Neuron (in vitro differentiated cells): ENCODE data around the gene MICAL1.
A peak's percentile ranks its signal among the peaks of the same experiment; 100 is the strongest.

Experiments used
- H2AFZ ChIP-seq: one replicate; pipeline ENCODE4 v1.6.1; 2013; ENCODE audit warnings: low read depth, mild to moderate bottlenecking, inconsistent platforms, low read length, moderate library complexity
- H3K27me3 ChIP-seq: one replicate; pipeline ENCODE4 v1.6.1; 2013; ENCODE audit warnings: low read length; ENCODE audit not compliant: insufficient read depth
- H3K36me3 ChIP-seq: one replicate; pipeline ENCODE4 v1.6.1; 2013; ENCODE audit warnings: low read length; ENCODE audit not compliant: insufficient read depth
- H3K4me1 ChIP-seq: one replicate; pipeline ENCODE4 v1.6.1; 2013; ENCODE audit warnings: low read length; ENCODE audit not compliant: insufficient read depth
- H3K4me3 ChIP-seq: 2 replicates; pipeline ENCODE4 v1.5.1; 2013; ENCODE audit warnings: mild to moderate bottlenecking, low read length, moderate library complexity
- H3K9me3 ChIP-seq: one replicate; pipeline ENCODE4 v1.6.1; 2013; ENCODE audit warnings: low read length

MICAL1 gene

DNA sequence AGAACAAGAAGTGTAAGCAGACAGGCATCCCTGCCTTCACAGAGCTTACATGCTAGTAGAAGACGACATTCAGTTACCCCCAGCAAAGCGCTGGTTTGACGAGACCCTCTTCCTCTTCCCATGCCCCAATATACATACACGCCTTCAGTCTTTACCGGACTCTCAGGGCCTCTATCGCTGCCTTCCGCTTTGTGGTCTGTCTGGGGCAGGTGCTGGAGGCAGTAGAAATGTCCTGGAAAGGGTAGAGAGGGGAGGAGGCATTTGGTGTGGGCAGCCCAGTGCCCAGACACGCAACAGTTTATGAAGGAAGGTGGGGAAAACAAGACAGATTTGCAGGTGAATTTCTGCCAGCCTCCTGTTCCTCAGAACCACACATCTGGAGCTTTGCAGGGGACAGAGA, 9.0 kb downstream of the MICAL1 start:
- no peak overlapping the region for H3K4me3 ChIP-seq
- H3K4me1 ChIP-seq, result peaks cover 6% of the 10 kb centered on the region
- H2AFZ ChIP-seq, result no peak overlapping the region
- peaks cover 34% of the 10 kb centered on the region for H3K36me3 ChIP-seq
- H3K27me3 ChIP-seq, result no peaks in the 10 kb centered on the region
- no peaks in the 10 kb centered on the region for H3K9me3 ChIP-seq

DNA sequence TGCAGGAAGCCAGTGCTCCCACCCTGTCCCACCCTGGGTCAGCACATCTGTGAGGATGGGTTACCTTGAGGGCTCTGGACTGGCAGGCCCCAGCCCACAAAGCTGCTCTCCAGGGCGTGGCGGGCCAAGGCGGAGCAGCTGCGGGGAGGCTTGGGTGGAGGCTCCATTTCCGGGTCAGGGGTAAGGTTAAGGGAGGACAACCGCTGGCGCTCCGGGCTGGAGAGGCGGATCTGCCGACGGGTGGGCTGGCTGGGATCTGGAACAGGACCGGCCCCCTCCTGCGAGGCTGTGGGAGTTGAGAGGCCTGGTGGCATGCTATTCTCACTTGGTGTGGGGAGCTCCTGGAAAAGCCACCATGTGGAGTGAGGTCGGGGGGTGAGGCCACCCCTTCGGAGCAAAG, 9.5 kb downstream of the MICAL1 start:
- H3K9me3 ChIP-seq, result no peaks in the 10 kb centered on the region
- H2AFZ ChIP-seq, result no peak overlapping the region
- H3K4me1 ChIP-seq, result peaks cover 10% of the 10 kb centered on the region
- H3K27me3 ChIP-seq, result no peaks in the 10 kb centered on the region
- peaks cover 34% of the 10 kb centered on the region for H3K36me3 ChIP-seq
- no peak overlapping the region for H3K4me3 ChIP-seq

DNA sequence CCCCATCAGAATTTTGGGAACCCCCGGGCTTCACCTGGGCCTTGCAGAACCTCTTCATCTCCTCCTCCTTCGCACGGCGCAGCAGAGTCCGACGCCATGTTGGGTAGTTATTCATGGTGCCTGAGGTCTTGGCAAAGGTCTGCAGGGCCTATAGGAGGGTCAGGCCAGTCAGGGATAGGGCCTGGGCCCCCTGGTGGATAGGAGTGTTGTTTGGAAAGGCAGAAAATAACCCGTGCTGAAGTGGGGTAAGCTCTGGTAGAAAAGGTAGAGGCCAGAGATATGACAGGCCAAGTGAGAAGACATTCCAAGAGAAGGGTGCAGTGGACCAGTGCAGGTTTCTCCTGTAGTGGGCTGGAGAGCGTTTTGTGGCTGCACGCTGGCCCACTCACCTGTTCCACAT, 10.2 kb downstream of the MICAL1 start:
- no peaks in the 10 kb centered on the region for H3K27me3 ChIP-seq
- no peak overlapping the region for H3K4me3 ChIP-seq
- no peak overlapping the region for H2AFZ ChIP-seq
- no peaks in the 10 kb centered on the region for H3K9me3 ChIP-seq
- peaks cover 31% of the 10 kb centered on the region for H3K36me3 ChIP-seq
- H3K4me1 ChIP-seq, result peaks cover 10% of the 10 kb centered on the region

DNA sequence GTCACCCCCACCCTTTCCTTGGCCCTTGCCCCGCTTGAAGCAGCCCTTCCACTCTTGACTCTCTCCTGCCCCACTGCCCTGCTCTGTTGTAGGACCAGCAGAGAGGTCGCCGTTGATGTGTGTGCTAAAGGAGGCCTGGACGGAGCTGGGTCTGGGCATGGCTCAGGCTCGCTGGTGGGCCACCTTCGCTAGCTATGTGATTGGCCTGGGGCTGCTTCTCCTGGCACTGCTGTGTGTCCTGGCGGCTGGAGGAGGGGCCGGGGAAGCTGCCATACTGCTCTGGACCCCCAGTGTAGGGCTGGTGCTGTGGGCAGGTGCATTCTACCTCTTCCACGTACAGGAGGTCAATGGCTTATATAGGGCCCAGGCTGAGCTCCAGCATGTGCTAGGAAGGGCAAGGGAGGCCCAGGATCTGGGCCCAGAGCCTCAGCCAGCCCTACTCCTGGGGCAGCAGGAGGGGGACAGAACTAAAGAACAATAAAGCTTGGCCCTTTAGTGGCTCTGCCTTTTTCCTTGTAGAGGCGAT, 12.1 kb downstream of the MICAL1 start:
- Histone ChIP-seq H3K27me3 (no peaks in the 10 kb centered on the region), H3K9me3 (no peaks in the 10 kb centered on the region), H3K4me1 (peaks cover 10% of the 10 kb centered on the region), H3K4me3 (no peak overlapping the region), H3K36me3 (peaks cover 31% of the 10 kb centered on the region), H2AFZ (no peak overlapping the region)

DNA sequence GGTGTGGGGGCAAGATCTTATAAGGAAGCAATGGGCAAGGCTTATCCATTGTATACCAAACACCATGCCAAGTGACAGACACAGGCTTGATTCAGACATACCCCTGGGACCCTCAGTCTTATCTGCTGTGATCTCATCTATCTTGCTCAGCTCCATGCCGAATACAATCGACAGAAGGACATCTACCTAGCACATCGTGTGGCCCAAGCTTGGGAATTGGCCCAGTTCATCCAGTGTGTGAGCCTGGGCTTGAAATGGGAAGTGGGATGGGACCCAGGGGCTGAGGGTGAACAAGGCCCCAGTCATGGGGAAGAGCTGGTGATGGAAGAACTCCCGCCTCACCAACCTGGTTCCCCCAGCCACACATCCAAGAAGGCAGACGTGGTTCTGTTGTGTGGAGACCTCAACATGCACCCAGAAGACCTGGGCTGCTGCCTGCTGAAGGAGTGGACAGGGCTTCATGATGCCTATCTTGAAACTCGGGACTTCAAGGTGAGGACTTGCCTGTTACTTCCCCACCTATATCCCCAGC, 13.1 kb downstream of the MICAL1 start:
- Histone ChIP-seq H3K27me3 (no peaks in the 10 kb centered on the region), H3K36me3 (peaks cover 31% of the 10 kb centered on the region)

DNA sequence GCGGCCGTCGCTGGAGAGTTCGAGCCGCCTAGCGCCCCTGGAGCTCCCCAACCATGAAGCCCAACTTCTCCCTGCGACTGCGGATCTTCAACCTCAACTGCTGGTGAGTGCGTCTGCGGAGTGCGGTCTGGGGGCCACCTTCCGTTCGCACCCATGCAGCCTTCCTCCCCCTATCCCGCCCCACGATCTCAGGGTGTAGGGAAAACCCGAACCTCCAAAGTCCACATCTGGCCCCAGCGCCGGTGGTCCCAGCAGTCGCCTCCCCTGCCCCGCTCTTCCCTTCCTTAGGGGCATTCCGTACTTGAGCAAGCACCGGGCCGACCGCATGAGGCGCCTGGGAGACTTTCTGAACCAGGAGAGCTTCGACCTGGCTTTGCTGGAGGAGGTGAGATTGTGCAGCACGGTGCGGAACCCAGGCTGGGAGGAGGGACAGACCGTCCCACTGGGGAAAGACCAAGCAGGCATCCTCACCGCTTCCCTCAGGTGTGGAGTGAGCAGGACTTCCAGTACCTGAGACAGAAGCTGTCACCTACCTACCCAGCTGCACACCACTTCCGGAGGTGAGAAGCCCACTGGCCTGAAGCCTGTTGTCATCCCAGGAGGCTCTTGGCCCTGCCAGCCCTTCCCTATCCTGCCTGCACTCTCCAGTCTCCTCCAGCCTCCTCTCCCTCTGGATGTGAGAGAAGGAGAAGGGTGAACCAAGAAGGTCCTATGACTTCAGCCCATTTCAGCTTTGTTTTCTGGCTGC, 14.3 kb downstream of the MICAL1 start:
- H3K4me1 ChIP-seq, result peaks cover 10% of the 10 kb centered on the region
- peak overlapping the region; percentile 97 for H2AFZ ChIP-seq
- H3K27me3 ChIP-seq, result no peaks in the 10 kb centered on the region
- peaks cover 24% of the 10 kb centered on the region for H3K36me3 ChIP-seq
- H3K9me3 ChIP-seq, result no peaks in the 10 kb centered on the region
- peak overlapping the region; percentile 96 for H3K4me3 ChIP-seq

More for the DNA sequence above, 13.1 kb downstream of the MICAL1 start:
- Histone ChIP-seq H3K4me1 (peaks cover 10% of the 10 kb centered on the region), H2AFZ (no peak overlapping the region), H3K9me3 (no peaks in the 10 kb centered on the region), H3K4me3 (no peak overlapping the region)

DNA sequence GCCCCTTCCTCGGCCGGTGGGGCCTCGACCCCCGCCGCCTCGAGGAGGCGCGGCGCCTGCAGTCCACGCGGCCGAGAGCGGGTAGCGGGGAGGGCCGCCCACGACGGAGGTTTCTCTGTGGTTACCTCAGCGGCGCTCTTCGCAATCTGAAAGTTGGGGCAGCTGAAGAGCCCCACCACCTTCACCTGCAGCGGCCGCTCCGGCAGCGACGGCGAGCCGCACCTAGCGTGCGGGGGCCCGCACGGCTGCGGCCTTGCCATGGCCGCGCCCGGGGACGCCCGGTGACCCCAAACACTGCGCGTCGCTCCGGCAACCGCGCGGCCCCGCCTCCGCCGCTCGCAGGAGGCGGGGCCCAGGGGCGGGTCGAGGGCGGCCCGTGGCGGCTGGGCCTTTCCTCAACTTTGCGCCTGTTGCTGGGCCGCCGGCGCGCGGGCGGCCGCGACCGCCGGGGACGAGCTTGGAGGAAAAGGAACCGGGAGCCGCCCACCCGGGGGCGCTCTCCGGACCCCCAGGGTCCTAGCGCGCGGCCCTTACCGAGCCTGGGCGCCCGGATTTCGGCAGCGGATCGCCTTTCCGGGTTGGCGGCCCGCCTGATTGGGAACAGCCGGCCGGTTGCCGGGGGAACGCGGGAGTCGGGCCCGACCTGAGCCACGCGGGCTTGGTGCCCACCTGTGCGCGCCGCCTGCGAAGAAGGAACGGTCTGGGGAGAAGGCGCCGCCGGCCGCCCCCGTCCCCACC, 15.1 kb downstream of the MICAL1 start, which contains the start of the genes PPIL6 and SMPD2:
TSS of gene PPIL6 (minus strand) at position 298 of the 738 bp plus-strand sequence. CDS start at position 260, 38 bp downstream.
TSS of gene SMPD2 (plus strand) at position 394 of the 738 bp plus-strand sequence. CDS start 398 bp downstream, outside the sequence.
- H3K4me1 ChIP-seq, result peaks cover 10% of the 10 kb centered on the region
- H3K9me3 ChIP-seq, result no peaks in the 10 kb centered on the region
- H3K36me3 ChIP-seq, result peaks cover 19% of the 10 kb centered on the region
- no peaks in the 10 kb centered on the region for H3K27me3 ChIP-seq
- H3K4me3 ChIP-seq, result peak within 1 kb of the TSS; percentile 96
- H2AFZ ChIP-seq, result peak within 1 kb of the TSS; percentile 97

DNA sequence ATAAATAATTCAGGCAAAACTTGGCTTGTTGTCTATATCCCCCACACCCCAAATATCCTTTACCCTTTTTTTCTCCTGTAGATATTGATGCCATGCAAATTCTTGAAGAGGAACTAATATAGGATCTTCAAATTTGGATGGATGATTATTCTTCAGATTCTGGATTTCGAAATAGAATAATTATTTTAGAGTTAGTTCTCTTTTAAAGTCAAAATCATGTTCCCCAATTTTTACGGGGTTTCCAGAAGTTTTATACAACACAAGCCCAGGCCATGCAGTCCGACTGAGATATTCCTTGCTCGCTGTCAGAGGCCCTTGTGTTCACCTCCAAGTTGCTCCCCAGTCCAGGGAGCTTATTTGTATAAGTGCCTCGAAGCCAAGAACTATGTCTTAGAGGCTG, 19.5 kb downstream of the MICAL1 start:
- H3K4me1 ChIP-seq, result no peaks in the 10 kb centered on the region
- no peak overlapping the region for H2AFZ ChIP-seq
- no peaks in the 10 kb centered on the region for H3K36me3 ChIP-seq
- H3K27me3 ChIP-seq, result no peaks in the 10 kb centered on the region
- H3K9me3 ChIP-seq, result peaks cover 2% of the 10 kb centered on the region
- H3K4me3 ChIP-seq, result no peak overlapping the region

DNA sequence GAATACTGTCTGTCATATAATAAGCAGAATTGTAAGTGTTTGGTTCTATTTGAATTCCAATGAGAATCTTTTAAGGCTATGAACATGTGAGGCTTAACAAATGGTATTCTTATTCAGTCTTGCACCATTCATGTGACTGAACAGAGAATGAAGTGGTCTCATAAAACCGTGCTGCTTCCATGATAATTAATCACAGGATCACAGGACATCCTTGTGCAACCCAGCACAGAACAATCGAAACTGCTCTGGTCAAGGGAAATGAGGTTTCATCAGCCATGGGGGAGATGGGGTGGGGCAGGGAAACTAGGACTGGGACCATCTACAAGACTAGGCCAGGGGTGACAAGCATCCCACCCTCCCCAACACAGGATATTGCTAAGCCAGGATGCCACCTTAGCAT, 21.1 kb downstream of the MICAL1 start:
- H3K4me1 ChIP-seq, result no peaks in the 10 kb centered on the region

DNA sequence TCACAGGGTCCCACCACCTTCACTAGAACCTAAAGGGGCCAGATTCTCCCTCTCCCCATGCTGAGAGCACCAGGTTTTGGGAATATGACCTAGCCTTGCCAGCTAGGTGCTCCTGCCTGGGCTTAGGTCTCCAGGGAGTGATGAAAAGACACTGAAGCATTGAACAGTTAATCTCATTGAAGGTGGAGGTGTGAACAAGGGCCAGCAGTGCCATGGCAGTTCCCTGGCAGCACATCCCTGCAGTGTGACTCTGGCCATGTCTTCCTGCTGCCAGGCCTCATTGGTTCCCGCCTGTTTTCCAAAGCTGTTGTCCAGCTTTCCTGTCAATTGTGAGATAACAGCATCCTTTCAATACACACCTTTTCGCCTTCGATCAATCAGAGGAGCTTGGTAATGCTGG, 26.1 kb downstream of the MICAL1 start:
- no peak overlapping the region for H3K4me3 ChIP-seq
- no peaks in the 10 kb centered on the region for H3K9me3 ChIP-seq
- no peaks in the 10 kb centered on the region for H3K36me3 ChIP-seq
- no peaks in the 10 kb centered on the region for H3K27me3 ChIP-seq
- H2AFZ ChIP-seq, result no peak overlapping the region
- H3K4me1 ChIP-seq, result no peaks in the 10 kb centered on the region

More for the DNA sequence above, 21.1 kb downstream of the MICAL1 start:
- Histone ChIP-seq H3K4me3 (no peak overlapping the region), H3K9me3 (peaks cover 2% of the 10 kb centered on the region), H3K36me3 (no peaks in the 10 kb centered on the region), H2AFZ (no peak overlapping the region), H3K27me3 (no peaks in the 10 kb centered on the region)

DNA sequence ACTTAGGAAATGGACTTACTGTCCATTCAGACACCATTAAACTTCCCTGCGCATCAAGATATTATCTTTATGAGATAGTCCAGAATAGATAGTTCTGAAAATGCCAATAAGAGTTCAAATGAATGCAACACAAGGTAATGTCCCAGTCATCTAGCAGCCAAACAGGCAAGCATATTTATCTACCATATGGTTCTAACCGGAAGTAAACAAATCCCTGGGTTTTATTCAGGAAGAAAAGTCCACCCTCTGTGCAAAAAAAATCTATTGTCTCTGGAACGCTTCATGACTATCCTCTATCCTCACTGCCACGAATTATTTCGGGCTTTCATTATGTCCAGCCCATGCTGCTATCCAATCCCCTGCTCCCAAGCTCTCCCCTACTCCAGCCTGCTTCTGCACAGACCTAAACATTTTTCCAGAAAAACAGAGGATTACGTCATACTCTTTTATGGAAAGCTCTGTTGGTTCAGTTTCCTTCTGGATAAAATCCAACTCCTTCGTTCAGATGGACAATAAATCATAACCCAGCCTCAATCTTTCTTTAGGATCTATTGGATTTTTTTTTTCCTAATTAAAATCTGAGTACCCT, 26.6 kb downstream of the MICAL1 start:
- Histone ChIP-seq H3K36me3 (no peaks in the 10 kb centered on the region), H2AFZ (no peak overlapping the region), H3K9me3 (no peaks in the 10 kb centered on the region), H3K27me3 (no peaks in the 10 kb centered on the region), H3K4me3 (no peak overlapping the region), H3K4me1 (no peaks in the 10 kb centered on the region)

DNA sequence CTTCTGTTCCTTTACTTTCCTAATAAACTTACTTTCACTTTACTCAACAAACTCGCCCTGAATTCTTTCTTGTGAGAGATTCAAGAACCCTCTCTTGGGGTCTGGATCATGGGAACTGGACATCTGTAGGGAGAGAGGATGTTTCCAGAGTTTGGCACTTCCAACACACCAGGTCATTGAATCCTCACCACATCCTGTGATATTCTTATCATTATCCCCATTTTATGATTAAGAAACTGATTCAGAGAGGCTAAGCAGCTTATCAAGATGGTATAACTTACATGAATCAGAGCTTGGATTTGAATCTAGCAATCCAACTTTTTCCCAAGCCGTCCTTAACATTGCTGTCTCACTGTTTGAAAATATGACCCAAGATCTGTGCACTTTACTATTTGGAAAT, 30.6 kb downstream of the MICAL1 start:
- H3K4me3 ChIP-seq, result no peak overlapping the region

DNA sequence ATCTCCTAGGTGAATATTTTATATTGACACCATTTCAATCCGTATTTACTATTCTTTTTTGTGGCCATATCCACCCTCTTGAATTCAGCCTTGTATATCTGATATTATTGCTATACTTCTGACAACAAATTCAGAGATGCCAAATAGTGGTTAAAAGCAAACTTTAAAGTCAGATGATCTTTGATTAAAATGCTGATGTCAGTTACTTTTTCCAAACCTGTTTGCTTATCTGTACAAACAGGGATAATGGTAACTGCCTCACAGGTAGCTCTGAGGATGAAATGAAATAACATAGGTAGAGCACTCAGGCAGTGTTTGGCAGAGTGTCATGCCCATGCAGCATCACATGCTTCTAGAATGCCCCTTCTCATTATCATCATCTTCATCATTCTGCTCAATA, 34.4 kb downstream of the MICAL1 start:
- no peaks in the 10 kb centered on the region for H3K4me1 ChIP-seq
- no peak overlapping the region for H2AFZ ChIP-seq
- no peaks in the 10 kb centered on the region for H3K9me3 ChIP-seq
- H3K27me3 ChIP-seq, result no peaks in the 10 kb centered on the region
- H3K36me3 ChIP-seq, result no peaks in the 10 kb centered on the region
- H3K4me3 ChIP-seq, result no peak overlapping the region

More for the DNA sequence above, 30.6 kb downstream of the MICAL1 start:
- Histone ChIP-seq H3K9me3 (no peaks in the 10 kb centered on the region), H2AFZ (no peak overlapping the region), H3K36me3 (no peaks in the 10 kb centered on the region), H3K27me3 (no peaks in the 10 kb centered on the region), H3K4me1 (no peaks in the 10 kb centered on the region)
